ENCODE measurements around the gene DNAJC22. TPM values are rescaled to one million over a fixed set of nuclear protein-coding genes. Genes with fewer than 3 reads are reported as not detected.

Gene DNAJC22
- total RNA-seq, 4 donors from 2014 or later = 0.17 to 0.34 (median 0.26) TPM; not detected in 1

DNA sequence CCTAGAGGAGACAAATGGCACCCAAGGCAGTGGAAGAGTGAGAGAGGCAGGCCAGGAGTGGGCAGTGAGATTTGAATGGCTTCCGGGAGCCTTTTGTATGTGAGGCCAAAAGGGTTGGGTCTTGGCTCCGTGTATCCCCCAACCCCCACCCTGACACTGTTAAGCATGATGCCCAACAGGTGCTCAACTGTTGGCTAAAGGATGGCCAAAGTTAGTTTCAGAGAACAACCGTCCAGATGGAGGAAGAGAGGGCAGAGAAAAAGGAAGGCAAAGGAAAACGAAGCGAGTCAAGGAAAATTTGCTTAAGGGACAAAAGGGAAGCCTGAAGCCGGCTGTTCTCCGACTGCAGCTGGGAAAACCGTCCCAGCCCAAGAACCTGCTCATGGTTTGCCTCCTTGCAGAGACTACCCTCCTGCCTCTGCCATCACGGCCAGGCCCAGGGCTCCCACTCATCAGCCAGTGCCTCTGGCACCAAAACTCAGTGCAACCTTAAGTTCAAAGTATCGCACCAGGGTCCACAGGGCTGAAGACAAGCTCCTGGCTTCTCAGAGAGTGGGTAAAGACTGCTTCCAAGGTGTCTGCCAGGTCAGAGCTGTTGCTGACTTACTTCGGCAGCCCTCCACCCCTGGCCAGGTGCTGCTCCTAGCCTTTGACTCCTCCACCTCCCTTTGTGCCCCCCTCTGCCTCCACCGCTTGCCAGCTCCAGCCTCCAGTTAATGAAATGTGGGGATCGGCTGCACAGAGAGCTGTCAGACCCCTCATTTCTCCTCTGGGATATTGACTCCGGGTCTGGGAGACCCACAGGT lies 5.5 kb upstream of the DNAJC22 start:
- TF ChIP-seq EP300 (IDR thresholded peaks at IDR 0.05) = no peak
- TF ChIP-seq, protein P1, sequence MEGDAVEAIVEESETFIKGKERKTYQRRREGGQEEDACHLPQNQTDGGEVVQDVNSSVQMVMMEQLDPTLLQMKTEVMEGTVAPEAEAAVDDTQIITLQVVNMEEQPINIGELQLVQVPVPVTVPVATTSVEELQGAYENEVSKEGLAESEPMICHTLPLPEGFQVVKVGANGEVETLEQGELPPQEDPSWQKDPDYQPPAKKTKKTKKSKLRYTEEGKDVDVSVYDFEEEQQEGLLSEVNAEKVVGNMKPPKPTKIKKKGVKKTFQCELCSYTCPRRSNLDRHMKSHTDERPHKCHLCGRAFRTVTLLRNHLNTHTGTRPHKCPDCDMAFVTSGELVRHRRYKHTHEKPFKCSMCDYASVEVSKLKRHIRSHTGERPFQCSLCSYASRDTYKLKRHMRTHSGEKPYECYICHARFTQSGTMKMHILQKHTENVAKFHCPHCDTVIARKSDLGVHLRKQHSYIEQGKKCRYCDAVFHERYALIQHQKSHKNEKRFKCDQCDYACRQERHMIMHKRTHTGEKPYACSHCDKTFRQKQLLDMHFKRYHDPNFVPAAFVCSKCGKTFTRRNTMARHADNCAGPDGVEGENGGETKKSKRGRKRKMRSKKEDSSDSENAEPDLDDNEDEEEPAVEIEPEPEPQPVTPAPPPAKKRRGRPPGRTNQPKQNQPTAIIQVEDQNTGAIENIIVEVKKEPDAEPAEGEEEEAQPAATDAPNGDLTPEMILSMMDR (IDR thresholded peaks at IDR 0.05) = no peak
- no peak for TF ChIP-seq POLR2AphosphoS5 (IDR thresholded peaks at IDR 0.05)
- no peak for TF ChIP-seq POLR2A (IDR thresholded peaks at IDR 0.05; ENCODE audit: low read depth)
- H3K36me3 ChIP-seq = no peaks in the 10 kb centered on the region
- no peaks in the 10 kb centered on the region for H3K9me3 ChIP-seq
- H3K4me3 ChIP-seq = no peak overlapping the region
- H3K27me3 ChIP-seq = peaks cover 11 to 89% (median 37%) of the 10 kb centered on the region in 4 donors
- DNase-seq (ENCODE audit: extremely low spot score) = no peak
- intact Hi-C loops (cut with DNase I) = loop anchor here (5.0 kb wide), 1 partner anchor 54 kb away; no protein-coding TSS in a partner anchor
- peaks cover 35 to 59% (median 54%) of the 10 kb centered on the region in 4 donors for H3K4me1 ChIP-seq
- H3K27ac ChIP-seq (replicated peaks in 1 of 4) = no peak overlapping the region
- 56% methylated on average over 11 of the region's 14 CpGs for WGBS

DNA sequence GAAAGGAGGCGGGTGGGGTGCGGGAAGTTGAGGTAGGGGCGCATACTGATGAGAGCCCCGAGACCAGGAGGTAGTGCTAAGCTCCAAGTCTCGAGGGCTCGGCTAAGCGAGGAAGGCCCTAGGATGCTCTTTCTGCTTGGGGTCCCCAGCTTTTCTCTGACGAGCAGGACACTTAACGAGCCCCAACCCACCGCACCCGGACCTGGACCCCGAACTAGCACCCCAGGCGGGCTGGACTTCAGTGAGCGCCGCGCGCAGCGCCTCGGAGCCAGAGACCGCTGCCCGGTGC lies 5.0 kb upstream of the DNAJC22 start:
- WGBS = 15% methylated on average over 10 of the region's 21 CpGs
- H3K9me3 ChIP-seq = no peaks in the 10 kb centered on the region
- intact Hi-C loops (cut with DNase I) = loop anchor here (5.0 kb wide), 1 partner anchor 54 kb away; no protein-coding TSS in a partner anchor
- TF ChIP-seq, protein P1 (IDR thresholded peaks at IDR 0.05) = no peak
- TF ChIP-seq POLR2AphosphoS5 (IDR thresholded peaks at IDR 0.05) (no peak), EP300 (IDR thresholded peaks at IDR 0.05) (no peak), POLR2A (IDR thresholded peaks at IDR 0.05; ENCODE audit: low read depth) (no peak)
- H3K4me1 ChIP-seq = peaks cover 41 to 59% (median 55%) of the 10 kb centered on the region in 4 donors
- no peak for DNase-seq (ENCODE audit: extremely low spot score)
- H3K27me3 ChIP-seq = peaks cover 11 to 89% (median 37%) of the 10 kb centered on the region in 4 donors
- H3K4me3 ChIP-seq = peak overlapping the region; percentile 53 to 62 (median 54)
- H3K36me3 ChIP-seq = no peaks in the 10 kb centered on the region
- no peak overlapping the region for H3K27ac ChIP-seq (replicated peaks in 1 of 4)

DNA sequence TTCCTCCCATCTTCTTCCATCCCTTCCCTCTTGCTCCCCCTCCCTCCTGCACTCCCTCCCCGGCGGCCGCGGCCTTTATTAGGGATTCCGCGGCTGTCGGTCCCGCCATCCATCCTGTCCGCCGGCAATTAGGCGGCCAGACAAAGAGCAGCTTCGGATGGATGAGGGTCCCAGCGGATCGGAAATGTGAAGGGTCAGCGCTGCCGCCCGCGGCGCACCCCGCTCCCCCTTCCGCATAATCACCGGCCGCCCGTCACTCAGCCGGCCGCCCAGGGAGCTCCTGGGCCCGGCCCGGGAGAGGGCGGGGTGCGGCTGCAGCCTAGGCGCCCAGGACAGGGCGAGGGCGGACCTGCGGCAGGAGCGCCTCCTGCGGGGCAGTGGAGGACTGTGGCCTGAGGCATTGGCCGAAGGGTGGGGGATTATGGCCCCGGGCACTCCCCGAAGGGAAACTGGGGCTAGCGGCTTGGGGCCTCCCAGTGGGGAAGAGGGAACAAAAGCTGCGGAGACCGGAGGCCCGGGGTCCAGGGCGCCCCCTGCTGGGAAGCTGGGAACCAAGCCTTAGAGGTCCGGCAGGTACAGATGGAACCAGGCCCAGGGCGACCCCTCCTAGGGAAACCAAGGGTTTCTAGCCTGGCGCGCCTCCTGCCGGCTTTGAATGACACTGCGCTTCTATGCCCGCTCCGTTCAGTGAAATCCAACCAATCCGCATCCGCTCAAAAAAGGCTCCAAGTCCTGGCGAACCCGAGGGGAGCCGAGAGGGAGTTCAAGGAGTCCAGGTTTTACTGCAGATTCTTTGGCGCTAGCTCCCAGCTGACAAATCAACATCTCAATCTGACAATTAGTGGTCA lies 4.4 kb upstream of the DNAJC22 start:
- WGBS = under 1% methylated on average over 40 of the region's 58 CpGs
- H3K4me1 ChIP-seq = peaks cover 46 to 59% (median 55%) of the 10 kb centered on the region in 4 donors
- H3K4me3 ChIP-seq = peak overlapping the region; percentile 53 to 62 (median 54)
- intact Hi-C loops (cut with DNase I) = loop anchor here (5.0 kb wide), 1 partner anchor 55 kb away; no protein-coding TSS in a partner anchor
- H3K27ac ChIP-seq (replicated peaks in 1 of 4) = no peak overlapping the region
- no peaks in the 10 kb centered on the region for H3K9me3 ChIP-seq
- TF ChIP-seq EP300 (IDR thresholded peaks at IDR 0.05) = no peak
- no peak for TF ChIP-seq POLR2A (IDR thresholded peaks at IDR 0.05; ENCODE audit: low read depth)
- no peak for TF ChIP-seq POLR2AphosphoS5 (IDR thresholded peaks at IDR 0.05)
- TF ChIP-seq, protein P1 (IDR thresholded peaks at IDR 0.05) = peak; percentile 75 to 84 (median 79)
- DNase-seq (ENCODE audit: extremely low spot score) = peak; percentile 91
- peaks cover 14 to 89% (median 41%) of the 10 kb centered on the region in 4 donors for H3K27me3 ChIP-seq
- H3K36me3 ChIP-seq = no peaks in the 10 kb centered on the region

DNA sequence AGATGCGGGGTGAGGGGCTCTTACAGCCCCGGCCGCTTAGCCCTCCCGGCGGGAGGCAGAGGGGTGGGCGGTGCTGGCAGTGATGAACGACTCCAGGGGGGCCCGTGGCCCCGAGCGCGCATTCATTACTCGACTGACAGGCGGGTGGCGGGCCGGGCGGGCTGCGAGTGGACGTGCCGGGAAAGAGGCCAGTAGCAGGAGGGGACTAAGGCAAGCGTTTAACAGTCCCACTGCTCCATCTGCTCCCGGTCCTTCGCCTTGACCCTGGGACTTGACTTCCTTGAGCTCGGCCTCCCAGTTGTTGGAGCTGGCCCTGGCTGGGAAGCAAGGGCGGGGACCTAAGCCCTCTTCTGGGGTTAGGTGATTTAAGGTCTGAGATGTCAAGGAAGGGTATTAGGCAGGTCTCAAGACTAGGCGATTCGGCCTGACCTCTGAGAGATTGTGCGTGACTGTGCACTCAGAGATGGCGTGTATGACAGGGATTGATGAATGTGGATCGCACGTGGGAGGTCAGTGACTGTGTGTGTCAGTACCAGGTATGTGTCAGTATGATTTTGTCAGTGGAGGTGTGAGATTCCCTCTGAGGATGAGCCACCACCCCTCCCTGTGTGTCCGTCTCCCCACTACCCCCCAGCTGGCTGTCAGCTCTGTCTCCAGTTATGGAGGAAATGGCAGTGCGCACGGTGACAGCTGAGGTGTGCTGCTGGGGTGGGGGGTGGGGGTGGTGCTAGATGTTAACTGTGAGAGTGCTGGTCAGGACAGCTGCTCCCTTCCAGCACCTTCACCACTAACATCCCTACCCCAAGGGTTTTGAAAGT lies 3.6 kb upstream of the DNAJC22 start:
- Histone ChIP-seq H3K4me1 (peaks cover 55 to 62% (median 59%) of the 10 kb centered on the region in 4 donors), H3K9me3 (no peaks in the 10 kb centered on the region), H3K27ac (replicated peaks in 1 of 4) (no peak overlapping the region), H3K4me3 (peak overlapping the region; percentile 53 to 62 (median 54)), H3K27me3 (peaks cover 18 to 89% (median 48%) of the 10 kb centered on the region in 4 donors), H3K36me3 (no peaks in the 10 kb centered on the region)
- intact Hi-C loops (cut with DNase I) = loop anchor here (5.0 kb wide), 1 partner anchor 56 kb away; no protein-coding TSS in a partner anchor
- WGBS = 9% methylated on average over 19 of the region's 33 CpGs
- TF ChIP-seq POLR2AphosphoS5 (IDR thresholded peaks at IDR 0.05) = no peak
- TF ChIP-seq, protein P1 (IDR thresholded peaks at IDR 0.05) = no peak
- no peak for TF ChIP-seq EP300 (IDR thresholded peaks at IDR 0.05)
- TF ChIP-seq POLR2A (IDR thresholded peaks at IDR 0.05; ENCODE audit: low read depth) = no peak
- no peak for DNase-seq (ENCODE audit: extremely low spot score)
